Natural killer cell (primary cell): ENCODE results near the gene MAN1A1. TPM values are rescaled to one million over a fixed set of nuclear protein-coding genes. Genes with fewer than 3 reads are reported as not detected.

ENCODE experiments used
- ATAC-seq, 3 donors: fragments of 150-1000 bp in 2 of 3; fragments of 200-7000 bp in 1 of 3; cut with Tn5 transposase; 1 replicate in 1 of 3; 2 replicates in 2 of 3; pipeline ENCODE4 v1.10.0; 2021; ENCODE audit warnings: mild to moderate bottlenecking in 2 of 3, moderate library complexity in 2 of 3
- DNase-seq, 2 donors: peaks; one replicate each; pipeline versions ENCODE4 v3.0.0 to v3.0.0-alpha.2; 2013 to 2021; ENCODE audit warnings: mixed read lengths in 1 of 2
- H3K27ac ChIP-seq: one replicate; pipeline ENCODE4 v1.5.1; 2013; ENCODE audit warnings: mild to moderate bottlenecking, low read length
- H3K27me3 ChIP-seq: one replicate; pipeline ENCODE4 v1.6.1; 2013; ENCODE audit warnings: low read length; ENCODE audit not compliant: control insufficient read depth, insufficient read depth
- H3K36me3 ChIP-seq: one replicate; pipeline ENCODE4 v1.6.1; 2013; ENCODE audit warnings: low read length; ENCODE audit not compliant: control insufficient read depth, insufficient read depth
- H3K4me1 ChIP-seq: one replicate; pipeline ENCODE4 v1.6.1; 2013; ENCODE audit warnings: low read length; ENCODE audit not compliant: control insufficient read depth, insufficient read depth
- H3K4me3 ChIP-seq: one replicate; pipeline ENCODE4 v1.5.1; 2013; ENCODE audit warnings: low read length
- H3K9me3 ChIP-seq: one replicate; pipeline ENCODE4 v1.6.1; 2013; ENCODE audit warnings: low read length; ENCODE audit not compliant: control insufficient read depth, insufficient read depth
- H3K27ac Mint-ChIP-seq, 2 donors: one replicate each; pipeline ENCODE4 v1.8.0; 2022; ENCODE audit warnings: mild to moderate bottlenecking in 2 of 2, mixed read lengths in 2 of 2, moderate library complexity in 1 of 2
- H3K27me3 Mint-ChIP-seq, 2 donors: one replicate each; pipeline ENCODE4 v1.8.0; 2022; ENCODE audit warnings: low read depth in 2 of 2, mixed read lengths in 2 of 2
- H3K36me3 Mint-ChIP-seq: one replicate; pipeline ENCODE4 v1.8.0; 2022; ENCODE audit warnings: mixed read lengths
- H3K4me1 Mint-ChIP-seq, 2 donors: one replicate each; pipeline ENCODE4 v1.8.0; 2022; ENCODE audit warnings: mixed read lengths in 2 of 2
- H3K4me3 Mint-ChIP-seq: one replicate; pipeline ENCODE4 v1.8.0; 2022; ENCODE audit warnings: mild to moderate bottlenecking, moderate library complexity, mixed read lengths
- H3K9me3 Mint-ChIP-seq, 2 donors: one replicate each; pipeline ENCODE4 v1.8.0; 2022; ENCODE audit warnings: mixed read lengths in 2 of 2
- WGBS: methylation state at CpG from one replicate; pipeline ENCODE4 v1.1.7; 2013; ENCODE audit warnings: missing lambda C conversion rate; ENCODE audit not compliant: insufficient coverage; 5-methylcytosine and 5-hydroxymethylcytosine counted together
- intact Hi-C: fragments of 100-400 bp; cut with micrococcal nuclease; formaldehyde crosslinking; loops from one replicate; pipeline ENCODE4 v1.14.2; 2022
- total RNA-seq, 4 donors: library from RNA; stranded (reverse); fragments of 120-200 nt in 1 of 4; gene quantifications; one replicate each; pipeline versions ENCODE4 v1.2.3 to v1.2.4, GENCODE V29; 2013 to 2022
- TF ChIP-seq, protein P1 (sequence below): fragments of 200-600 bp; IDR thresholded peaks from one replicate; pipeline ENCODE4 v1.8.0; 2022; ENCODE audit warnings: antibody characterized with exemption

Gene MAN1A1
- total RNA-seq, 3 donors from 2014 or later (not counting 1 experiment from before 2014, with no cell fraction given): 45.6 to 54.6 (median 53.6) TPM

DNA sequence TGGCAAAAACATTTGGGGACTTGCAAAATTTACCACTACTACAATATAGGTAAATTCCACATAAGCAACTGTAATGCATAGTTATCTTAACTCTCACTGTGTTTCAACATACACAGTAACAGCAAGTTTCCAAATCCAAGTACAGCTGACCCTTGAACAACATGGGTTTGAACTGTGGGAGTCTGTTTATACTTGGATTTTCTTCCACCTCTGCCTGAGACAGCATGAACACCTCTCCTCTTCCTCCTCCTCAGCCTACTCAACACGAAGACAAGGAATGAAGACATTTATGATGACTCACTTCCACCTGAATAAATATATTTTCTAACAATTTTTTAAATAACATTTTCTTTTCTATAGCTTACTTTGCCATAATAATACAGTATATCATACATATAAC lies 25.6 kb downstream of the MAN1A1 start:
- no peak for DNase-seq
- no peaks in the 10 kb centered on the region for H3K9me3 ChIP-seq
- H3K27me3 ChIP-seq: no peaks in the 10 kb centered on the region
- peaks cover 26% of the 10 kb centered on the region for H3K4me1 ChIP-seq
- no peaks in the 10 kb centered on the region for H3K36me3 ChIP-seq
- 64% methylated on average over 1 of the region's 1 CpG for WGBS
- no peak for ATAC-seq
- no peaks in the 10 kb centered on the region for H3K9me3 Mint-ChIP-seq
- H3K27me3 Mint-ChIP-seq: no peaks in the 10 kb centered on the region
- peaks cover 57 to 62% of the 10 kb centered on the region in 2 donors for H3K4me1 Mint-ChIP-seq
- TF ChIP-seq, protein P1, sequence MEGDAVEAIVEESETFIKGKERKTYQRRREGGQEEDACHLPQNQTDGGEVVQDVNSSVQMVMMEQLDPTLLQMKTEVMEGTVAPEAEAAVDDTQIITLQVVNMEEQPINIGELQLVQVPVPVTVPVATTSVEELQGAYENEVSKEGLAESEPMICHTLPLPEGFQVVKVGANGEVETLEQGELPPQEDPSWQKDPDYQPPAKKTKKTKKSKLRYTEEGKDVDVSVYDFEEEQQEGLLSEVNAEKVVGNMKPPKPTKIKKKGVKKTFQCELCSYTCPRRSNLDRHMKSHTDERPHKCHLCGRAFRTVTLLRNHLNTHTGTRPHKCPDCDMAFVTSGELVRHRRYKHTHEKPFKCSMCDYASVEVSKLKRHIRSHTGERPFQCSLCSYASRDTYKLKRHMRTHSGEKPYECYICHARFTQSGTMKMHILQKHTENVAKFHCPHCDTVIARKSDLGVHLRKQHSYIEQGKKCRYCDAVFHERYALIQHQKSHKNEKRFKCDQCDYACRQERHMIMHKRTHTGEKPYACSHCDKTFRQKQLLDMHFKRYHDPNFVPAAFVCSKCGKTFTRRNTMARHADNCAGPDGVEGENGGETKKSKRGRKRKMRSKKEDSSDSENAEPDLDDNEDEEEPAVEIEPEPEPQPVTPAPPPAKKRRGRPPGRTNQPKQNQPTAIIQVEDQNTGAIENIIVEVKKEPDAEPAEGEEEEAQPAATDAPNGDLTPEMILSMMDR: no peak
- no peaks in the 10 kb centered on the region for H3K36me3 Mint-ChIP-seq
- no peak overlapping the region for H3K4me3 ChIP-seq
- H3K27ac Mint-ChIP-seq: peak overlapping the region in 1 of 2 donors; percentile 84
- no peak overlapping the region for H3K27ac ChIP-seq
- intact Hi-C loops: no loop called here
- H3K4me3 Mint-ChIP-seq: no peak overlapping the region

DNA sequence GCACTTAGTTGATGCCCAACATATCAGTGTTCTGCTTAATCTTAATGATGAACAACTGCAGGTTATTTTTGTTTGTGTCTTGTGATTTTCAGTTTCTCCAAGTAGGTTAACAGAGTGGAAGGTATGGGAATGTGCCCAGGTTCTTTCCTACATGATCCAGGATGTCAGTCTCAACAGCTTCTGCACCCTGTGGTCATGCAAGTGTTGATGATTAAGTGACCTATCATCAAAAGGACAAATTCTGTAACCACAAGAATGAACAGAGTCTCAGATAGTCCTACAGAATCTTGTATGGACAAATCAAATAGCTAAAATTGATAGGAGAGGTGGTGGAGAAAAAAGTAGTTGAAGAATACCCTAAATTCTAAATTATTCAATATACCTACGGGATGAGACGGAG lies 26.1 kb downstream of the MAN1A1 start:
- DNase-seq: no peak
- Histone ChIP-seq H3K4me3 (no peak overlapping the region), H3K27me3 (no peaks in the 10 kb centered on the region), H3K4me1 (peaks cover 26% of the 10 kb centered on the region), H3K9me3 (no peaks in the 10 kb centered on the region), H3K27ac (peak overlapping the region; percentile 27), H3K36me3 (no peaks in the 10 kb centered on the region)
- H3K4me3 Mint-ChIP-seq: peak overlapping the region; percentile 65
- intact Hi-C loops: no loop called here
- H3K9me3 Mint-ChIP-seq: no peaks in the 10 kb centered on the region
- TF ChIP-seq, protein P1: no peak
- H3K27me3 Mint-ChIP-seq: no peaks in the 10 kb centered on the region
- WGBS: no CpG with 5 or more reads among the region's 2 CpGs
- ATAC-seq: no peak
- peaks cover 53 to 62% of the 10 kb centered on the region in 2 donors for H3K4me1 Mint-ChIP-seq
- H3K36me3 Mint-ChIP-seq: no peaks in the 10 kb centered on the region
- peak overlapping the region; percentile 84 to 85 for H3K27ac Mint-ChIP-seq

DNA sequence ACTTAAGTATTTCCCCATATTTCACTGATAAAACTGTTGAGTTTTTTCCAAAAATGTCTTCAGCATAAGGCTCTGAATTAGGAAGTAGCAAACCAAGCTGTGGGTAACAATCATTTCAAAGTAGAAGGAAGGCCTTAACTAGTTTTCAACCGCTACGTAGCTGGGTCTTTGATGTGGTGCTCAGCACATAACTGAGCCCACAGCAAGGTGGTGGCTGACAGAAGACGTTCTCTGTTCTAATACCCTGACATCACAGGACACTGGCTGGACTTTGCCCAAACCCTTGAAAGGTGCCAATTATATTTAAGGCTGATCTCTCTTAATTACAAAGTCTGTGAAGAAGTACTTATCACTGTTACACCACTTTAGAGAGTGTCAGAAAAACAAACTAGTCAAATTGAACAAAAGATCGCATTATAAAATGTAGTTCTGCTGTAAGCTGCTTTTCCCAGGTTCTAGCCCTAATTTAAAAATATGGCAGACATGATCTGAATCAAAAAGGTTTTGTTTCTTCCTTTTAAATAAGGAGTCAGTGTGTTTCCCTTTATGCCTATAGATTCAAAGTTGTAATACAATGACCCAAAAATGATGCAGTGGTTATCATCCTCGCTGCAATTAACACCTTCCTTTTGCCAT lies 26.7 kb downstream of the MAN1A1 start:
- H3K36me3 Mint-ChIP-seq: no peaks in the 10 kb centered on the region
- ATAC-seq (peak; percentile 87 to 96 (median 90)), DNase-seq (peak; percentile 38 to 81)
- H3K4me3 ChIP-seq: no peak overlapping the region
- no peaks in the 10 kb centered on the region for H3K9me3 Mint-ChIP-seq
- H3K36me3 ChIP-seq: no peaks in the 10 kb centered on the region
- peaks cover 47 to 60% of the 10 kb centered on the region in 2 donors for H3K4me1 Mint-ChIP-seq
- H3K27ac Mint-ChIP-seq: peak overlapping the region; percentile 84 to 85
- H3K27me3 Mint-ChIP-seq: no peaks in the 10 kb centered on the region
- no peaks in the 10 kb centered on the region for H3K9me3 ChIP-seq
- WGBS: 24% methylated on average over 5 of the region's 5 CpGs
- H3K4me1 ChIP-seq: peaks cover 21% of the 10 kb centered on the region
- H3K27ac ChIP-seq: peak overlapping the region; percentile 27
- no peaks in the 10 kb centered on the region for H3K27me3 ChIP-seq
- intact Hi-C loops: loop anchor here (1.0 kb wide), 1 partner anchor 9 kb away; no protein-coding TSS in a partner anchor
- TF ChIP-seq, protein P1: no peak
- H3K4me3 Mint-ChIP-seq: peak overlapping the region; percentile 65
